Embryonic facial prominence (tissue), 1 donor: Measurements from ENCODE around the gene FMNL3.

Experiments
- DNase-seq: peaks from one replicate; pipeline ENCODE4 v3.0.0-alpha.2; 2016; ENCODE audit errors: extremely low spot score

FMNL3 gene

GRCh38 chr12:49651855-49652254, 55.4 kb downstream of the FMNL3 start:
- no peak for DNase-seq

- no peak for DNase-seq
These were observed 57.3 kb downstream of the FMNL3 start for GRCh38 chr12:49649892-49650291.

- DNase-seq = no peak
These were observed 57.8 kb downstream of the FMNL3 start for GRCh38 chr12:49649445-49649844.

DNA sequence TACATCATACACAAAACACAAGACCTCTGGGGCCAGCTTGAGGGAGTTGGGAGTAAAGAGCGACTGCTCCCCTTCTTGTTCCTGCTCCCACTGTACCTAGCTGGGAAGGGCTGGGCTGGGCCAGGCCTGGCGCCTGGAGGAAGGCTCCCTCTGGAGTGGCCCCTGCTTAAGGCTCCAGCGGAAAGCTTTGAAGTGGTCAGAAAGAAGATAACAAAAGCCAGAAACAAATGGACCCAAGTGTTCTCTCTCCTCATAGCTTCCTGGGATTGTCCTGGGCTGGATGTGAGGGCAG, 58.5 kb downstream of the FMNL3 start:
- DNase-seq = no peak

GRCh38 chr12:49647827-49648711, 59.1 kb downstream of the FMNL3 start:
- DNase-seq = no peak

GRCh38 chr12:49646871-49647654, 60.1 kb downstream of the FMNL3 start:
- no peak for DNase-seq

DNA sequence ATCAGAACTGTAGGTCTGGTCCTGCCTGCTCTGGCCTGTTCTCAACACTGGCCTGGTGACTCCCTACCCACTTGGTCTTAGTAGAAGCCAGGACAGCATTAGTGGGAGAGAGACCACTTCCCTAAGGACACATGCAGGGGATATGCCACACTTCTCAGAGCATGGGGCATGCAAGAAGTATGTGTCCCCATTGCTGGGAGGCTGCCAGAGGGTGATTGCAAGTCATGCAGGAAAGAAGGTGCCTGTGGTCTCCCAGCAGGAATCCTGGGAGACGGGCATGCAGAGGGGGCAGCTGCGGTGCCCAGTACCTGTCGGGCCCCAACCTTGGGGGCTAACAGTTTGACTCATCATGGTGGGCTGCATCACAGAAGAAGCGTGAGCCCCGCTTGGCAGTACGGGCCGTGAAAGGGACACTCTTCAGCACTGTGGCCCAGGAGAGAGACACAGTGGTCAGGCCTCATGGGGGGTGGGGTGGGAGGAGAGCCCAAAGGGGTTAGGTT, 60.8 kb downstream of the FMNL3 start:
- no peak for DNase-seq

GRCh38 chr12:49645146-49646039, 61.8 kb downstream of the FMNL3 start:
- DNase-seq = no peak

- DNase-seq = peak; percentile 48
These were observed 62.6 kb downstream of the FMNL3 start for GRCh38 chr12:49644620-49644994.

GRCh38 chr12:49643961-49644619, 63.1 kb downstream of the FMNL3 start:
- no peak for DNase-seq

DNA sequence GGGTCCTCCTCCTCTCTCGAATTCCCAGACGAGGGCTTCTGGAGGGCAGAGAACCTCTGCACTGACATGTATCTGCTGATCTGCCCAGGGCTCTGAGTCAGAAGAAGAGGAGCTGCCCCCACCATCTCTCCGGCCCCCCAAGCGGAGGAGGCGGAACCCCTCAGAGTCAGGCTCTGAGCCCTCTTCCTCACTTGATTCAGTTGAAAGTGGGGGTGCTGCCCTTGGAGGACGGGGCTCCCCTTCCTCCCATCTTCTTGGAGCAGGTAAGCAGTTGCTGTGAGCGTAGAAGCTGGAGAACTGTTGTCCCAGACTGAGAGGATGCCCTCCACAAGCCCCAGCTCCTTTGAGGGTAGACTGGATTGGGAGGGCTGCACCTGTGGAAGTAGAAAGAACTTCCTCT, 64.1 kb downstream of the FMNL3 start:
- no peak for DNase-seq

GRCh38 chr12:49642370-49642802, 64.8 kb downstream of the FMNL3 start:
- DNase-seq = no peak

DNA sequence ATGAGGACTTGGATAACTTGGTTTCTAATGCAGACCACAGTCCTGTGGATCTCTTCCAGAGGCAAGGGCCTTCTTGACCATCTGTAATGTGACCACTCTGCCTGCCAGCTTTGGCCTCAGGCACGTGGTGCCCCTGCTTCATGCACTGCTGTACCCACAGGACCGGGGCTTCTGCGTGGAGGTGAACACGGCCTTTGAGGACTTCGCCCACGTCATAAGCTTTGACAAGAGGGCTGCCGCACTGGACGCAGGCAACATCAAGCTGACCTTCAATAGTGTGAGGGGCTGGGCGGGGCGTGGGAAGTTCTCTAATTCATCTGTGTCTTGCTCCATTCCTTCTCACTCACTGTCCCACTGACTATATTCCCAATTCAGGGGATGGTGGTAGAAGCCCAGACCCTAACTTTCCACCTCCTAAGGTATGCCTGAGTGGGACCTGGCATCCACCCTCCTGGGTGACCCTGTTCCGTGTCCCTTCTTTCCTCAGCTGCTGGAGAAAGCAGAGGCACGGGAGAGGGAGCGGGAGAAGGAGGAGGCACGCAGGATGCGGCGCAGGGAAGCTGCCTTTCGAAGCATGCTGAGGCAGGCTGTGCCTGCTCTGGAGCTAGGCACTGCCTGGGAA, 65.3 kb downstream of the FMNL3 start:
- no peak for DNase-seq

- peak; percentile 46 for DNase-seq
These were observed 70.0 kb downstream of the FMNL3 start for GRCh38 chr12:49636979-49637755.

DNA sequence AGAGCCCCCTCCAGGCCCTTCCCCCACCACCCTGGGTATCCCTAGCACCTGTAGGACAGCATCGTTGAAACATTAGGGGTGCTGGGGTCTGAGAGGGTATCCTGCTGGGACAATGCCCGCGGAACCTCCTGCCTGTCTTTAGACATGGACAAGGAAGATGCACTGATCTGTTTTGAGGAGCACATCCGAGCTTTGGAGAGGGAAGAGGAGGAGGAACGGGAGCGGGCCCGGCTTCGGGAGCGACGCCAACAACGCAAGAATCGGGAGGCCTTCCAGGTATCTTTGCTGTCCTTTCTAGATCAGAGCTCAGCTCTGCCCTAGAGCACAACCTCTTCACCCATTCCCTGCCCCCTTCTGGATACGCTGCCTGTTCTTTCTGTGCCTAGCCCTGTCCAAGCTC, 70.6 kb downstream of the FMNL3 start:
- no peak for DNase-seq

DNA sequence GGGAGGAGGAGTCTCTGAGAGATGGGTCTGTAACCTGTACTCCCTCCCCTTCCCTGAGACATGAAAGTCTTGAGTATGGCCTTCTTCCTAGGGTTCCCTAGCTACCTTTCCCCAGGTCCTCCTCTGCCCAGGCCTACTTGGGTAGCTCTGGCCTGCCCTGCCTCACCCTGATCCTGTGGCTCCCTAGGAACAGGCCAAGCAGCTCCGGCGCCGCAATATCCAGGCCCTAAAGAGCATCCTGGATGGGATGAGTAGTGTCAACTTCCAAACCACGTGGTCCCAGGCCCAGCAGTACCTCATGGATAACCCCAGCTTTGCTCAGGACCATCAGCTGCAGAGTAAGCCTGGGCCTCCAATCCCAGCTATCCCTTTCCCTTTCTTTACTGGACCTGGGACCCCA, 71.5 kb downstream of the FMNL3 start:
- no peak for DNase-seq

DNA sequence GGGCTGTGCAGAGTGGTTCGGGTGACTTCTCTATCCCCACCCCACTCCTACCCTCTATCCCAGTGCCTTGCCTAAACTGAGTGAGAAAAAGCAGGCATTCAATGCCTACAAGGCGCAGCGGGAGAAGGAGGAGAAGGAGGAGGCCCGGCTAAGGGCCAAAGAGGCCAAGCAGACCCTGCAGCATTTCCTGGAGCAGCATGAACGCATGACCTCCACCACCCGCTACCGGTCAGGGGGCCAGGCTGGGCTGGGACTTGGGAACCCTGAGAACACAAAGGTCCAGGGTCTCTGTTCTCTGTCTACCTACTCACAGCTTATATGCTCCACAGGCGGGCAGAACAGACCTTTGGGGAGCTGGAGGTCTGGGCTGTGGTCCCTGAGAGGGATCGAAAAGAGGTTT, 72.2 kb downstream of the FMNL3 start:
- no peak for DNase-seq

DNA sequence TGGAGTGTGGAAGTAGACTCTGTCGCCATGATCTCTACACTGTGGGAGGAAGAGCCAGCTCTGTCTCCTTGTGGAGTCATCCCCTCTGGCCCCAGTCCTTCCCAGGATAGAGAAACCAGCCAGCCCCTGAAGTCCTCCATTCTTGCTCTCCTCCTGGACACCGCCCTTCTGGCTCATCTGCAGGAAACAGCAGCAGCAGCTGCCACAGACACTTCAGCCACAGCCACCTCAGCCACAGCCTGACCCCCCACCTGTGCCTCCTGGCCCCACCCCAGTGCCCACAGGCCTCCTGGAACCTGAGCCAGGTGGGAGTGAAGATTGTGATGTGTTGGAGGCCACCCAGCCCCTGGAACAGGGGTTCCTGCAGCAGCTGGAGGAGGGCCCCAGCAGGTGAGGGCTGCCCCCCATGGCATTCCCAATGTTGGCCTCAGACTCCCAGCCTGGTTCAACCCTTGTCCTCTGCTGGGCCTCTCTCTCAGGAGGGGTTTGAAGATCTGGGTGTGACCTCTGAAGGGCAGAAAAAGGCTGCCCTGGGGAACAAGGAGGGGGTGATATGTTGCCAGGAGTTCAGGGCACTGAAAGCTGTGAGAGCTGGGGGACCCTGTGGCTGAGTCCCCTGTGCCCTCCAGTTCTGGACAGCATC, 73.4 kb downstream of the FMNL3 start:
- no peak for DNase-seq

DNA sequence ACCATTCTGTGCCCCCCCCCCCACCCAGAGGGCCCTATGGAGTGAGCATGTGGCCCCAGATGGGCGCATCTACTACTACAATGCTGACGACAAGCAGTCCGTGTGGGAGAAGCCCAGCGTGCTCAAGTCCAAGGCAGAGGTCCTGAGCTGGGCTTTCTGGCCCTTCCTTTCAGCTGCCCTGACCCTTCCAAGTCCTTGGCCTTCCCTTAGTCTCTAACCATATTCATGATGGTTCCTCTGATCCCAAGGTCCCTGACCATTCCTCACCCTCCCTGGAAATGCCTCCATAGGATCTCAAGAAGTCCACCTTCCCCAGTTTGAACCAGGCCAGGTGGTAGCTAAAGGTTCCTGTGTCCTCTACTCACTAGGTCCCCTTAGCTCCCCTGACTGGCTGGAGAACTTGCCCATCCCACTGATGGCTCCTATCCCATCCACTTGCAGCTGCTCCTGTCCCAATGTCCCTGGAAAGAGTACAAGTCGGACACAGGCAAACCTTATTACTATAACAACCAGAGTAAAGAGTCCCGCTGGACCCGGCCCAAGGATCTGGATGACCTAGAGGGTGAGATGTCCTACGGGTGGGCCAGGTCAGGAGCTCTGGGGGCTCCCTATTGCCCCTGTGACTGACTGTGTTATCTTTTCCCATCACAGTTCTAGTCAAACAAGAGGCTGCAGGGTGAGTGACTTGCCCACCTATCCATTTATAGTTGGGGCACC, 74.1 kb downstream of the FMNL3 start:
- DNase-seq = no peak
